Ishikawa (cell line): ENCODE measurements around the gene NPHP4.

ENCODE experiments used
- CEBPB ChIP-seq: IDR thresholded peaks from 2 replicates; pipeline ENCODE4 v1.6.1; 2012
- CREB1 ChIP-seq: IDR thresholded peaks from 2 replicates; pipeline ENCODE4 v1.6.1; 2012; ENCODE audit warnings: low read depth
- EGR1 ChIP-seq: IDR thresholded peaks from 2 replicates; pipeline ENCODE4 v1.6.1; 2012
- EP300 ChIP-seq: IDR thresholded peaks from 2 replicates; pipeline ENCODE4 v1.6.1; 2012; ENCODE audit warnings: borderline replicate concordance
- FOXM1 ChIP-seq: IDR thresholded peaks from 2 replicates; pipeline ENCODE4 v1.6.1; 2012; ENCODE audit warnings: low read depth, borderline replicate concordance
- NFIC ChIP-seq: IDR thresholded peaks from 2 replicates; pipeline ENCODE4 v1.6.1; 2012
- RAD21 ChIP-seq: IDR thresholded peaks from 2 replicates; pipeline ENCODE4 v1.6.1; 2012; ENCODE audit warnings: low read depth
- REST ChIP-seq: IDR thresholded peaks from 2 replicates; pipeline ENCODE4 v1.6.1; 2012; ENCODE audit warnings: low read depth, mild to moderate bottlenecking
- TAF1 ChIP-seq: IDR thresholded peaks from 2 replicates; pipeline ENCODE4 v1.6.1; 2012; ENCODE audit warnings: low read depth, mild to moderate bottlenecking
- TCF12 ChIP-seq: IDR thresholded peaks from 2 replicates; pipeline ENCODE4 v1.6.1; 2012; ENCODE audit warnings: low read depth
- TEAD4 ChIP-seq: IDR thresholded peaks from 2 replicates; pipeline ENCODE4 v1.6.1; 2012
- USF1 ChIP-seq: IDR thresholded peaks from 2 replicates; pipeline ENCODE4 v1.6.1; 2012
- YY1 ChIP-seq: IDR thresholded peaks from 2 replicates; pipeline ENCODE4 v1.6.1; 2012; ENCODE audit warnings: low read depth
- ZBTB7A ChIP-seq: IDR thresholded peaks from 2 replicates; pipeline ENCODE4 v1.6.1; 2012; ENCODE audit warnings: low read depth
- TF ChIP-seq, protein P1 (sequence below): IDR thresholded peaks from 2 replicates; pipeline ENCODE4 v1.6.1; 2012

NPHP4 gene

DNA sequence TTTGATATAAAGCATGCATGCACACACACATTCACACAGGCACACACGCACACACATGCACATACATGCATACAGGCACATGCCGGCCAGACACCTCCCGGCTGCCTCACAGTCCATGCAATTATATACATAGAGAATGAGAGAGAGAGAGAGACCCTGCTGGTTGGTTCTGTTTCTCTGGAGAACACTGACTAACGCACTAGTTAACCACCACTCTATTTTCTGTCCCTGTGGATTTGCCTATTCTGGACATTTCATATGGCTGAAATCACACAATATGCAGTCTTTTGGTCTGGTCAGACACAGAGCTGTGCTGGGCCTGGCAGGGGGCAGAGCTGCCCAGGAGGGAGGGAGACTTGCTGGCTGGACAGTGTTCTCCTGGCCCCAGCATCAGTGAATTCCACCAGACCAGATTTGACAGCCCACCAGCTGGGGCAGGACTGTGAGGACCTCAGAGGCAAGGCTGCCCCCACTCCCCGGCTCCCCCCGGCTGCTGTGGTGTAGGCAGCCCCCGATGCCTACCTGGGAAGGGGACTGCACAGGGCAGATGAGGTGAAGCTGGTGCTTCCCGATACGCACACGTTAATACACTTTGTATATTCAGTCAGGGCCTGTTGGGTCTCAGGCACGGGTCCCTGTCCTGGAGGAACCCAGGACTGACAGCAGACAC lies 152.2 kb downstream of the NPHP4 start:
- no peak for TF ChIP-seq CEBPB
- no peak for TF ChIP-seq ZBTB7A
- TF ChIP-seq REST = no peak
- TF ChIP-seq FOXM1 = no peak
- no peak for TF ChIP-seq TEAD4
- no peak for TF ChIP-seq TCF12
- no peak for TF ChIP-seq USF1
- no peak for TF ChIP-seq CREB1
- TF ChIP-seq, protein P1, sequence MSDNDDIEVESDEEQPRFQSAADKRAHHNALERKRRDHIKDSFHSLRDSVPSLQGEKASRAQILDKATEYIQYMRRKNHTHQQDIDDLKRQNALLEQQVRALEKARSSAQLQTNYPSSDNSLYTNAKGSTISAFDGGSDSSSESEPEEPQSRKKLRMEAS = no peak
- no peak for TF ChIP-seq NFIC
- TF ChIP-seq YY1 = no peak
- no peak for TF ChIP-seq EP300
- TF ChIP-seq EGR1 = no peak
- no peak for TF ChIP-seq TAF1
- TF ChIP-seq RAD21 = no peak

- no peak for TF ChIP-seq EGR1
- no peak for TF ChIP-seq RAD21
- TF ChIP-seq, protein P1 = no peak
- no peak for TF ChIP-seq REST
- no peak for TF ChIP-seq CREB1
- TF ChIP-seq TCF12 = no peak
- no peak for TF ChIP-seq NFIC
- TF ChIP-seq USF1 = no peak
- TF ChIP-seq FOXM1 = no peak
- no peak for TF ChIP-seq ZBTB7A
- TF ChIP-seq TAF1 = no peak
- no peak for TF ChIP-seq CEBPB
- TF ChIP-seq EP300 = no peak
- no peak for TF ChIP-seq YY1
- TF ChIP-seq TEAD4 = no peak
These were observed 152.9 kb downstream of the NPHP4 start for GRCh38 chr1:5839161-5839880.

- no peak for TF ChIP-seq NFIC
- TF ChIP-seq TAF1 = no peak
- no peak for TF ChIP-seq EGR1
- no peak for TF ChIP-seq YY1
- TF ChIP-seq TCF12 = no peak
- TF ChIP-seq USF1 = no peak
- no peak for TF ChIP-seq EP300
- no peak for TF ChIP-seq ZBTB7A
- no peak for TF ChIP-seq REST
- TF ChIP-seq FOXM1 = no peak
- no peak for TF ChIP-seq TEAD4
- no peak for TF ChIP-seq RAD21
These were observed 154.1 kb downstream of the NPHP4 start for GRCh38 chr1:5837976-5838653.
